GM21529 (cell line): ENCODE measurements around the gene UBL5.
"Not testable (repeated sequence)": the region's sequence is repeated elsewhere in the genome, so short reads cannot be mapped to it uniquely, and the experiment has no call there.

Experiments used
- ATAC-seq: cut with Tn5 transposase; IDR thresholded peaks from one replicate; pipeline ENCODE4 v1.9.1; 2021; ENCODE audit not compliant: unreplicated experiment

The UBL5 gene

DNA sequence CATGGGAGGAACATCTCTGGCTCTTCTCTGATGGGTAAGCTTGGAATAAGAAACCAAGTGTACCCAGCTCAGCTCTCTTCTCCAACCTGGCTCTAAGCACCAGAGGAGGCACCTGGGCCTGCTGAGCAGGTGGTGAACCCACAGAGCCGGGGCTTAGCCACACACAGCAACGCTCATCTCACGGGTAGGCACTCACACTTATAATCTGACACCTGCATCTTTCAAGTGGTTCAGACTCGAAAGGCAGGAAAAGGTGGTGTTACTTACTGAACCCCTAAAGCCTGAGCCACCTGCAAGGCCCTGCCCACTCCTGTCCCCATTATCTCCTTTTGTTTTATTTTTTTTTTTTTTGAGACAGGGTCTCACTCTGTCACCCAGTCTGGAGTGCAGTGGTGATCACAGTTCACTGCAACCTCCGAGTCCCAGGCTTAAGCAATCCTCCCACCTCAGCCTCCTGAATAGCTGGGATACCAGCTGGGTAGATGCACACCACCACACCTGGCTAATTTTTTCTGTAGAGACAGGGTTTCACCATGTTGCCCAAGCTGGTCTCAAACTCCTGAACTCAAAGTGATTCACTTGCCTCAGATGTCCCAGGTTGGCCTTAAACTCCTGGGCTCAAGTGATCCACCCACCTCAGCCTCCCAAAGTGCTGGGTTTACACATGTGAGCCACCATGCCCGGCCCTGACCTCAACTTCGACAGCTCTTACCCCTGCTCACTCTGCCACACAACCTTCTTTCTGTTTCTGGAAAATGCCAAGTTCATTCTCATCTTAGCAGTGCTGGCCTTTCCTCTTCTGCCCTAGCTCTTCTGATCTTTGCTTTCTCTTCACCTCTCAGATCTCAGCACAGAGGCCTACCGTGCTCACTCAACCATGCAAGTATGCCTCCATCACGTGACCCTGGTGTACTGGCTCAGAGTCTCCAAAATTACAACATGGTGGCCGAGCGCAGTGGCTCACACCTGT, 18.6 kb upstream of the UBL5 start:
- no peak for ATAC-seq

DNA sequence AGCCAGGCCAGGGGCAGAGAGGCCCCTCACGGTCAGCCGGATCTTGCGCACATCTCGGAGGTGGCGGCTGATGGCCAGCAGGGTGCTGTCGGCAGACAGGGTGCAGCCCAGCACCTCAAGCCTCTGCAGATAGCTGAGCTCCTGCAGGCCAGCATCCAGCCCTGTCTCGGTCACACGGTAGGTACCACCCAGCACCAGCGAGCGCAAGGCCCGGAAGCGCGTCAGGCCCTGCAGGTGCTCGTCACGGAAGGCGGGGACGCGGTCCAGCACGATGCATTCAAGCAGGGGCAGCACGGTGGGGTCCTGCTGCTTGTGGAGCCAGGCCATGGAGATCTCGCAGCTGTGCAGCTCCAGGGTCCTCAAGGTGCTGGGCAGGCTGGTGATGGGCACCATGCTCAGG, 16.6 kb upstream of the UBL5 start:
- no peak for ATAC-seq

- no peak for ATAC-seq
Measured at GRCh38 chr19:9818175-9818733, 9.5 kb upstream of the UBL5 start.

- ATAC-seq: peak; percentile 85
Measured at GRCh38 chr19:9818734-9819595, 8.8 kb upstream of the UBL5 start, which contains the start of gene FBXL12. Gene FBXL12 (minus strand): TSS chr19:9819079. CDS start chr19:9818813, 266 bp downstream.

DNA sequence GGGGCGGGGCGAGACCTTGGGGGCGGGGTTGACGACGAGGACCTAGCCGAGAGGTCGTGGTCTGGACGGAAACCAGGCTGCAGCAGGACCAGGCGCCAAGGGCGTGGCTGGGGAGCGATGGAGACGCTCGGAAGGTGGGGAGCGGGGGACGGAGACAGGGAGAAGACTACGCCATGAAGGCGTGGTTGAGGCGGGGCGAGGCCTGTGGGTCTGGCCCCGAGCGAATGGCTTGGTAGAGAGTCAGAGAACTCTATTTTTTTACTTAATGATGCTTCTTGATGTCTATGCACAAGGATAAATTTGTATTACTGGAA, 8.2 kb upstream of the UBL5 start:
- no peak for ATAC-seq

- ATAC-seq: not testable (repeated sequence)
Measured at GRCh38 chr19:9820034-9820433, 7.7 kb upstream of the UBL5 start.

DNA sequence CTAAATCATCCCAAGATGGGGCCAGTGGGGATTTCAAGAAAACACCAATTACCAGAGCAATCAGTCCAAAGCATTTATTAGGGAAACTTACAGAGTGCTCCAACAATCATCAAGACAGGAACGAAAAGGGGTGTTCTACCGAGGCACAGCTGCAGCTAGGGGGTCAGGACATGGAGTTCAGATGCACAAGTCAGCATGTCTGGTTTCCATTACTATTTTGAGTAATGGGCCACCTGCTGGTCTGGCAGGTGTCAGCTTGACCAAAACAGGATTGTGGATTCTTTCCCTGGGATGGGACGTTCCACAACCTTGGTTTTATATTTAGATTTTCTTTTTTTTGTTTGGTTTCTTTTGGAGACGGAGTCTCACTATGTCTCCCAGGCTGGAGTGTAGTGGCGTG, 3.9 kb upstream of the UBL5 start:
- no peak for ATAC-seq

DNA sequence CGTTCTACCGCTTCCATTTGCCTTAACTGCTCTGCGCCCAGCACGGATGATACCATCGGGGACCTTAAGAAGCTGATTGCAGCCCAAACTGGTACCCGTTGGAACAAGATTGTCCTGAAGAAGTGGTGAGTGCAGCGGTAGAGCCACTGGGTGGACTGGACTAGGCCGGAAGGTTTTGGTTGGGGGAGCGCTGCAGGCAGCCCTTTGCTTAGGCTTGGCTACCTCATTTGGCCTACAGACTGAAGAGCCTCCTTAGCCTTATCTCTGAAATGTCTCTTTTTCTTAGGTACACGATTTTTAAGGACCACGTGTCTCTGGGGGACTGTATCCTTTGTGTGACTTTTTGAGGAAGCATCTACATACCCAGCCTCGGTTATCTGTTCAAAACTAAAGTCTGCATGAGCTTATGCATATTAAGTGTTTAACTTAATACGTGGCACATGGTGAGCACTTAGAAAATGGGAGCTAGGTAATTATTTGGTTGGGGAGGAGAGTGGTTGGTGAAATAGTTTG, 889 bp downstream of the UBL5 start:
- no peak for ATAC-seq

DNA sequence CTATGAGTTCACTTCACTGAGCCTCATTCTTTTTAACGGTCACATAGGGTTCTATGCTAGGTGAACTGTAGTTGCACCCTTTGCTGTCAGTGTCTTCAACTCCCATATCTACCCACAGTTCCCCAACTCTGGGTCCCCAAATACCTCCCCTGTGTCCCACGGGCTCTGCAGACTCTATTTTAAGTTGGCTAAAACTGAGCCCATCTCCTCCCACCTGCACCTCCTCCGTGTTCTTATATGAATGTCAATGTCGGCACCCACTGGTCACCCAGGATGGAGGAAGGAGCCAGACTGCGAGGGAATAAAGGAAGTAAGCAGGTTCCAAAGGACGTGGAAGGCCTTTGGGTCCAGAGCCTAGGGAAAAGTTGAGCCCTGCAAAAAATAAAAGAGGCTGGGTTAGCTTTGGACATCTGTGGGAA, 6.6 kb downstream of the UBL5 start:
- no peak for ATAC-seq

DNA sequence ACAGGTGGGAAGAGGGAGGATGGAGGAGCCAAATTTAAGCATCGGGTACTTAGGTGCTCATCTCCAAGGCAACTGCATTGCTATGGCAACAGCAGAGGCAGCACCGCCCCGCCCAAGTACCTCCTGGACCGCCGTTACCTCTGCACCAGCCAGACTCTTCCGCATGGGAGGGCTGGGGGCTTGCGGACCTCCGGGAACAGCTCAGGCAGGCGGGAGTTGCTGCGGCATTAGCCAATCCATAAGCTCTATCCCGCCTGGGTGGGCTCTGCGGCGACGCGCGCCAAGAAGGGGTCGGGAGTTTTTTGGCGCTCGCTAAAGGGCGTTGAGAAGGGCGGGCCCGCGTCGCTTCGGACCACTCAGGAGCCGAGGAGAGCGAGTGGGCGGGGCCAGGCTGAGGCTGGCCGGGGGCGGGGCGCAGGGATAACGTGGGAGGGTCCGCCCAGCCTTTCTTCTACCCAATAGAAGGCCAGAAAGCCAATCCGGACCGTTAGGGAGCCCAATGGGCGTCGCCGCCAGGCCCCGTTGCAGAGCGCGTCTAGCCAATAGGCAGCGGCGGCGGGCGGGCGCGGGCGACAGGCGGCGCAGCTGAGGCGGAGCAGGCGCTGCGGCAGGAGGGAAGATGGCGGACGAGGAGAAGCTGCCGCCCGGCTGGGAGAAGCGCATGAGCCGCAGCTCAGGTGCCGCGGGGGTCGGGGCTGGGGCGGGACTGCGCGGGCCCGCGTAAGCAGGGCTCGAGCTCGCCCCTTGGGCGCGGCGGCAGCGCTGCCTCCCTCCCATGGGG, 7.2 kb downstream of the UBL5 start, which contains the start of gene PIN1:
PIN1 (plus strand) TSS at position 593 of the 781 bp plus-strand sequence; CDS start at position 620, 27 bp downstream.
- peak; percentile 93 for ATAC-seq

GRCh38 chr19:9835507-9835949, 7.8 kb downstream of the UBL5 start:
- peak; percentile 2 for ATAC-seq

DNA sequence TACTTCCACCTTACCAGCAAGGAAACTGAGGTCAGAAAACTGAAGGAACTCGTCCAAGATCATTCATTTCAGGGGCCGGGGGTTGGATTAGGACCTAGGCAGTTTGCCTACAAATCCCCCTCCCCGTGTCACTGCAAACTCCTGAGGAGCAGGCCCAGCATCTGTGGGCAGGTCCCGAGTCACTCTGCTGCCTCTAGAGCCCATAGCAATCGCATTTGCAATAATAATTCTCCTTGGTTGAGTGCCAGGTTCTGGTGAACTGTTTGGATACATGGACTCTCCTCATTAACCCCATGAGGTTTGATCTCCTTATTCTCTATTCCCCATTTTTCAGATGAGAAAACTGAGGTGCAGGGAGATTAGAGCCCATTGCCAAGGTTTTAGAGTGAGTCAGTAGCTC, 8.3 kb downstream of the UBL5 start:
- ATAC-seq: no peak

GRCh38 chr19:9838324-9838723, 10.6 kb downstream of the UBL5 start:
- no peak for ATAC-seq

GRCh38 chr19:9839415-9839814, 11.7 kb downstream of the UBL5 start:
- ATAC-seq: no peak

DNA sequence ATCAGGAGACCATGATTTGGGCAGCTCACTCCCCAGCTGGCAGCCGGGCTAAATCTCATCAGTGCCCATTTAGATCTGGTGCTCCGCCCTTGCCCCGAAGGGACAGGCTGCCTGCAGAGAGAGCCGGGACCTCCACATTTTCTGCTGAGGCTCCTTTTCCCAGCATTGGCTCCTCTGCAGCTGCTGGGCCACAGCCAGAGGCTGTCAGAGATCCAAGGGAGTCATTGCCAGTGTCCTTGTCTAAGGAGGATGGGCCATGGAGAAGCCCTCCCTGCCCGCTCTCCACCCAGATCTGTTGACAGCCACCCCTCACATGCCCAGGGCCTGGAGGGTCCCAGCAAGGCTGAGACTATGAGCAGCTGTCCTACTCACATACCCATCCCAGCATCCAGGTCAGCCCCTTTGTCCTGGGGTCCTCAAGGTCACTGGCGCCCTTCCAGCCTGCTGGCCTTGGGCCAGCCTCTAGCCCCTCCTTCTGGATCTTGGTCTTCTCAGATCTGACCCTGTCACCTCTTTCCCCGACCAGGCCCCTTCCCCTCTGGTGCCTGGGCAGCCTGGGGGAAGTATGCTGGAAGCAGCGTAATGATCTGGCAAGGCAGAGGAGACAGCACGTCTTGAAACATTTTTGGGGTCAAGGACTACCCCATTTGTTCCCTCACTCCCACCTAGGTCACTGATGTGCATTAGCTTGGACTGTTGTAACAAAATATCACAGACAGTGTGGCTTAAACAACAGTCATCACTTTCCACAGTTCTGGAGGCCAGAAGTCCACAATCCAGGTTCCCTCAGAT, 15.3 kb downstream of the UBL5 start:
- no peak for ATAC-seq

DNA sequence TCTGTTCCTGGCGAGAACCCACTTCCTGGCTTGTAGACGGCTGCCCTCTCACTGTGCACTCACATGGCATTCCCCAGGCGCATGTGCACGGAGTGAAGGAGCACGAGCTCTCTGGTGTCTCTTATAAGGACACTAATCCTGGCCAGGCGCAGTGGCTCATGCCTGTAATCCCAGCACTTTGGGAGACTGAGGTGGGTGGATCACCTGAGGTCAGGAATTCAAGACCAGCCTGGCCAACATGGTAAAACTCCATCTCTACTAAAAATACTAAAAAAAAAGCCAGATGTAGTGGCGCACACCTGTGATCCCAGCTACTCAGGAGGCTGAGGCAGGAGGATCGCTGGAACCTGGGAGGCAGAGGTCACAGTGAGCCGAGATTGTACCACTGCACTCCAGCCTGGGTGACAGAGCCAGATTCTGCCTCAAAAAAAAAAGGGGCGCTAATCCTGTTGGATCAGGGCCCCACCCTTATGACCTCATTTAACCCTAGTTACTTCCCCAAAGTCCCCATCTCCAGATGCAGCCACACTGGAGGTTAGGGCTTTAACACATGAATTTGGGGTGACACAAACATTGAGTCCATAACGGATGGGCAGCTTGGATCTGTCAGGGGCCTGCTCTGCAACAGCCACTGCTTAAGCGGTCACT, 16.0 kb downstream of the UBL5 start:
- ATAC-seq: not testable (repeated sequence)

GRCh38 chr19:9847087-9847671, 19.5 kb downstream of the UBL5 start:
- no peak for ATAC-seq

DNA sequence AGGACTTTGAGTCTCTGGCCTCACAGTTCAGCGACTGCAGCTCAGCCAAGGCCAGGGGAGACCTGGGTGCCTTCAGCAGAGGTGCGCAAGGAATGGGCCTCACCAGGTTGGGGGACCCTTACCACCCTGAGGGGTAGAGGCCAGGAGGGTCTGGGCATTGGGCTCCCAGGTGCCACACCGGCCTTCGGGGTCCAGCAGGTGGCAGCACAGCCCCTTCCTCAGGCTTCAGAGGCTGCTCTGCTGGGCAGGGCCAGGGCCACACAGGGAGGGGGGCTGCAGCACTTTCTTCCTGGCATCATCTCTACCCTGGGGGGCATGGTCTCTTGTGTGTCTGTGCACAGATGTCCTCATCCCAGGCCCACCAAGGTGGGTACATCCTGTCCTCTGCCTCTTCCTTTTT, 20.3 kb downstream of the UBL5 start:
- no peak for ATAC-seq

GRCh38 chr19:9848762-9849161, 21.0 kb downstream of the UBL5 start:
- no peak for ATAC-seq
